ENCODE measurements around the gene TMEM39B.
"Not testable (repeated sequence)": the region's sequence is repeated elsewhere in the genome, so short reads cannot be mapped to it uniquely, and the experiment has no call there.

TMEM39B gene

DNA sequence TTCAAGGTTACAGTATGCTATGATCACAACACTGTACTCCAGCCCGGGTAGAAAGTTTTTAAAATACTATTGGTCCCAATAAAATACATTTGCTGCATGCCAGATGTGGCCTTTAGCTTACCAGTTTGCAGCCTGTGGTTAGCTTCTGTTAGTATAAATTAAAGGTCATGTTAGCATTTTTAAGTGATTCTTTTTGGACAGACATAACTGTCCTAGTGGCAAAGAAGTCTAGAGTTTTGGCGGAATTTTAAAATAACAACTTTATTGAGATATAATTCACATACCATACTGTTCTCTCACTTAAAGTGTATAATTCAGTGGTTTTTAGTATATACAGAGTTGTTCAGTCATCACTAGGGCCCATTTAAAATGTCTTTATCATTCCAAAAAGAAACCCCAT lies 24.3 kb upstream of the TMEM39B start:
- Histone ChIP-seq H3K27me3 (ENCODE audit: control insufficient read depth, insufficient read depth, low read length) (no peaks in the 10 kb centered on the region), H3K4me3 (ENCODE audit: low read length) (no peak overlapping the region), H3K27ac (ENCODE audit: low read length) (no peak overlapping the region), H3K9ac (ENCODE audit: low read length) (no peak overlapping the region), H3K4me1 (ENCODE audit: control insufficient read depth, low read depth, low read length) (no peaks in the 10 kb centered on the region), H3K9me3 (ENCODE audit: control insufficient read depth, low read depth, low read length) (no peaks in the 10 kb centered on the region), H3K36me3 (ENCODE audit: control insufficient read depth, low read depth, low read length) (peaks cover 59% of the 10 kb centered on the region)

GRCh38 chr1:32051706-32052105 lies 21.0 kb upstream of the TMEM39B start:
- no peak overlapping the region for H3K9ac ChIP-seq (ENCODE audit: low read length)
- no peak overlapping the region for H3K4me3 ChIP-seq (ENCODE audit: low read length)
- no peaks in the 10 kb centered on the region for H3K9me3 ChIP-seq (ENCODE audit: control insufficient read depth, low read depth, low read length)
- peaks cover 86% of the 10 kb centered on the region for H3K36me3 ChIP-seq (ENCODE audit: control insufficient read depth, low read depth, low read length)
- no peaks in the 10 kb centered on the region for H3K4me1 ChIP-seq (ENCODE audit: control insufficient read depth, low read depth, low read length)
- no peak overlapping the region for H3K27ac ChIP-seq (ENCODE audit: low read length)
- H3K27me3 ChIP-seq (ENCODE audit: control insufficient read depth, insufficient read depth, low read length), result no peaks in the 10 kb centered on the region

GRCh38 chr1:32052887-32053286 lies 19.9 kb upstream of the TMEM39B start:
- Histone ChIP-seq H3K27me3 (ENCODE audit: control insufficient read depth, insufficient read depth, low read length) (no peaks in the 10 kb centered on the region), H3K4me1 (ENCODE audit: control insufficient read depth, low read depth, low read length) (no peaks in the 10 kb centered on the region), H3K9ac (ENCODE audit: low read length) (no peak overlapping the region), H3K27ac (ENCODE audit: low read length) (no peak overlapping the region), H3K36me3 (ENCODE audit: control insufficient read depth, low read depth, low read length) (peaks cover 79% of the 10 kb centered on the region), H3K4me3 (ENCODE audit: low read length) (no peak overlapping the region), H3K9me3 (ENCODE audit: control insufficient read depth, low read depth, low read length) (no peaks in the 10 kb centered on the region)

DNA sequence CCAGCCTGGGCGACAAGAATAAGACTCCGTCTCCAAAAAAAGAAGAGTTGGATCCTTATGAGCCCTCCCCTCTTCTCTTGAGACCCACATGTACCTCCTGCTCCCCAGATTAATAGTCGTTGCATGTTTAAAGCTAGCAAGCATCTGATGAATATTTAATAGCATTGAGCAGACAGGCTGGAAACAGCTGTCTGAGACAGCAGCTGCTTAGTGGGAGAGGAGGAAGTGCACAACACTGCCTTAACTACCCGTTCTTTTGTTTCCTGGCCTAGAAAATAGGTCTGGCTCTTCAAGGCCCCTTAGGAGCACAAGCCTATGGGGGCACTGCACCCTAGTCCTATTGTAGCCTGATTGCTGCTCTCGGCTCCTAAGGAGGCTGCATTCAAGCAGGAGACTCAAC lies 17.3 kb upstream of the TMEM39B start:
- Histone ChIP-seq H3K36me3 (ENCODE audit: control insufficient read depth, low read depth, low read length) (peaks cover 81% of the 10 kb centered on the region), H3K27ac (ENCODE audit: low read length) (no peak overlapping the region), H3K4me1 (ENCODE audit: control insufficient read depth, low read depth, low read length) (peaks cover 10% of the 10 kb centered on the region), H3K9ac (ENCODE audit: low read length) (no peak overlapping the region), H3K4me3 (ENCODE audit: low read length) (no peak overlapping the region), H3K27me3 (ENCODE audit: control insufficient read depth, insufficient read depth, low read length) (no peaks in the 10 kb centered on the region), H3K9me3 (ENCODE audit: control insufficient read depth, low read depth, low read length) (no peaks in the 10 kb centered on the region)

GRCh38 chr1:32056598-32056997 lies 16.1 kb upstream of the TMEM39B start:
- peaks cover 87% of the 10 kb centered on the region for H3K36me3 ChIP-seq (ENCODE audit: control insufficient read depth, low read depth, low read length)

GRCh38 chr1:32060914-32061313 lies 11.8 kb upstream of the TMEM39B start:
- H3K9ac ChIP-seq (ENCODE audit: low read length), result no peak overlapping the region
- H3K27me3 ChIP-seq (ENCODE audit: control insufficient read depth, insufficient read depth, low read length), result no peaks in the 10 kb centered on the region
- no peak overlapping the region for H3K27ac ChIP-seq (ENCODE audit: low read length)
- H3K9me3 ChIP-seq (ENCODE audit: control insufficient read depth, low read depth, low read length), result no peaks in the 10 kb centered on the region
- H3K4me3 ChIP-seq (ENCODE audit: low read length), result no peak overlapping the region
- peaks cover 35% of the 10 kb centered on the region for H3K4me1 ChIP-seq (ENCODE audit: control insufficient read depth, low read depth, low read length)
- H3K36me3 ChIP-seq (ENCODE audit: control insufficient read depth, low read depth, low read length), result peaks cover 47% of the 10 kb centered on the region

More at GRCh38 chr1:32056598-32056997, 16.1 kb upstream of the TMEM39B start:
- Histone ChIP-seq H3K9ac (ENCODE audit: low read length) (no peak overlapping the region), H3K27me3 (ENCODE audit: control insufficient read depth, insufficient read depth, low read length) (no peaks in the 10 kb centered on the region), H3K4me3 (ENCODE audit: low read length) (no peak overlapping the region), H3K9me3 (ENCODE audit: control insufficient read depth, low read depth, low read length) (no peaks in the 10 kb centered on the region), H3K27ac (ENCODE audit: low read length) (no peak overlapping the region), H3K4me1 (ENCODE audit: control insufficient read depth, low read depth, low read length) (peaks cover 22% of the 10 kb centered on the region)

DNA sequence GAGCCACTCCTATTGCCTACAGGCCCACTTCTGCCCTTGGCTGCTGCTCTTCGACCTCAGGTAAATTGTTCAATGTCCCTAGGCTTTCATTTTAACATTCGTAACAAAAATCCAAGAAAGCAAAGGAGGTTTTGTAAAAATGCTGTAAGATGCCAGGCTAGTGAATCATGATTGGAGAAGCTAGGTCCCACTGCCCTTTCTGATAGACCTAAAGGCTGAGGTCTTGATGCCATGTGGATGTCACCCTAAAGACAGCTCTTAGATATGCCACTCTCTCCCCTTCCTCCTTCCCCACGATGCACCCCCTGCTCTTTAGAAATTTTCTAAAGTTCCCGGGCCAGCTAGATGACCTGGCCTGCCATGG lies 9.9 kb upstream of the TMEM39B start:
- Histone ChIP-seq H3K36me3 (ENCODE audit: control insufficient read depth, low read depth, low read length) (peaks cover 34% of the 10 kb centered on the region), H3K9ac (ENCODE audit: low read length) (peak overlapping the region; percentile 24), H3K27me3 (ENCODE audit: control insufficient read depth, insufficient read depth, low read length) (no peaks in the 10 kb centered on the region), H3K4me1 (ENCODE audit: control insufficient read depth, low read depth, low read length) (peaks cover 35% of the 10 kb centered on the region), H3K9me3 (ENCODE audit: control insufficient read depth, low read depth, low read length) (no peaks in the 10 kb centered on the region), H3K4me3 (ENCODE audit: low read length) (no peak overlapping the region), H3K27ac (ENCODE audit: low read length) (peak overlapping the region; percentile 18)

- peaks cover 35% of the 10 kb centered on the region for H3K4me1 ChIP-seq (ENCODE audit: control insufficient read depth, low read depth, low read length)
- H3K27me3 ChIP-seq (ENCODE audit: control insufficient read depth, insufficient read depth, low read length), result no peaks in the 10 kb centered on the region
- H3K27ac ChIP-seq (ENCODE audit: low read length), result no peak overlapping the region
- peaks cover 30% of the 10 kb centered on the region for H3K36me3 ChIP-seq (ENCODE audit: control insufficient read depth, low read depth, low read length)
- H3K9me3 ChIP-seq (ENCODE audit: control insufficient read depth, low read depth, low read length), result no peaks in the 10 kb centered on the region
- no peak overlapping the region for H3K9ac ChIP-seq (ENCODE audit: low read length)
- H3K4me3 ChIP-seq (ENCODE audit: low read length), result no peak overlapping the region
These were observed 9.5 kb upstream of the TMEM39B start for GRCh38 chr1:32063261-32063681.

- H3K4me1 ChIP-seq (ENCODE audit: control insufficient read depth, low read depth, low read length), result peaks cover 28% of the 10 kb centered on the region
- H3K27ac ChIP-seq (ENCODE audit: low read length); H3K4me3 ChIP-seq (ENCODE audit: low read length); H3K36me3 ChIP-seq (ENCODE audit: control insufficient read depth, low read depth, low read length); H3K27me3 ChIP-seq (ENCODE audit: control insufficient read depth, insufficient read depth, low read length); H3K9me3 ChIP-seq (ENCODE audit: control insufficient read depth, low read depth, low read length); H3K9ac ChIP-seq (ENCODE audit: low read length): not testable (repeated sequence)
These were observed 6.9 kb upstream of the TMEM39B start for GRCh38 chr1:32065613-32066488.

- Histone ChIP-seq H3K27ac (ENCODE audit: low read length) (no peak overlapping the region), H3K9me3 (ENCODE audit: control insufficient read depth, low read depth, low read length) (no peaks in the 10 kb centered on the region), H3K4me1 (ENCODE audit: control insufficient read depth, low read depth, low read length) (peaks cover 22% of the 10 kb centered on the region), H3K9ac (ENCODE audit: low read length) (no peak overlapping the region), H3K36me3 (ENCODE audit: control insufficient read depth, low read depth, low read length) (peaks cover 2% of the 10 kb centered on the region), H3K4me3 (ENCODE audit: low read length) (no peak overlapping the region), H3K27me3 (ENCODE audit: control insufficient read depth, insufficient read depth, low read length) (no peaks in the 10 kb centered on the region)
These were observed 6.3 kb upstream of the TMEM39B start for GRCh38 chr1:32066489-32066873.

DNA sequence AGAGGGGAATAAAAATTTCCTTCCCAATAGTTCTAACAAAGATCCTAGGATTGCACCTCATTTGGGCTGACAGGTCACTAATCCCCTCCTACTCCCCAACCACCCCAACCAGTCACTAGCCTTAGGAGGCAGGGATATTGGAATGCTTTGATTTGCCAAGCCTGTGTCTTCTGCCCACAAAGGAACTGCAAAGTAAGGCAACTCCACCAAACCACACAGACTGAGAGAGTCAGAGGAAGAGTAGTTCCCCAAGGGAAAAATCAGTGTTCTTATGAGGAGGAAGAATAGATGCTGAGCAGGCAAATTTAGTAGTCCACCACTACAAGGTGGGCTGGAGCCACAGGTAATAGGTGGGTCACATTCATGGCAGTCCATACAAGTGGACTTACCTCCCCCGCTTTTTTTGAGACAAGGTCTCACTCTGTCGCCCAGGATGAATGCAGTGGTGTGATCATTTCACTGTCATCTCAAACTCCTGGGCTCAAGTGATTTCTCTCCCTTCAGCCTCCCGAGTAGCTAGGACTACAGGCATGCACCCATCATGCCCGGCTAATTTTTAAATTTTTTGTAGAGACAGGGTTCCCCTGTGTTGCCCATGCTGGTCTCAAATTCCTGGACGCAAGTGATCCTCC lies 3.7 kb upstream of the TMEM39B start:
- Histone ChIP-seq H3K36me3 (ENCODE audit: control insufficient read depth, low read depth, low read length) (no peaks in the 10 kb centered on the region), H3K27ac (ENCODE audit: low read length) (no peak overlapping the region), H3K27me3 (ENCODE audit: control insufficient read depth, insufficient read depth, low read length) (no peaks in the 10 kb centered on the region), H3K4me3 (ENCODE audit: low read length) (no peak overlapping the region), H3K4me1 (ENCODE audit: control insufficient read depth, low read depth, low read length) (peaks cover 15% of the 10 kb centered on the region), H3K9ac (ENCODE audit: low read length) (no peak overlapping the region), H3K9me3 (ENCODE audit: control insufficient read depth, low read depth, low read length) (no peaks in the 10 kb centered on the region)

All from iPS-18a (cell line).